ENCODE data around the gene ABCA4.

Gene ABCA4

GRCh38 chr1:94100785-94101612, 19.9 kb downstream of the ABCA4 start:
- FAIRE-seq (no peak), DNase-seq (ENCODE audit: insufficient read length, low spot score) (no peak)
- no peak for TF ChIP-seq POLR2AphosphoS5 (IDR thresholded peaks at IDR 0.05; ENCODE audit: low read depth, low read length)
- no peak for TF ChIP-seq SPI1 (IDR thresholded peaks at IDR 0.05; ENCODE audit: low read depth, low read length)
- TF ChIP-seq POU2F2 (IDR thresholded peaks at IDR 0.05; ENCODE audit: low read depth, low read length): no peak
- no peak for TF ChIP-seq TAF1 (IDR thresholded peaks at IDR 0.05; ENCODE audit: low read depth, low read length)
- TF ChIP-seq POLR2A (IDR thresholded peaks at IDR 0.05; ENCODE audit: low read depth, low read length): no peak
- TF ChIP-seq PAX5 (IDR thresholded peaks at IDR 0.05; ENCODE audit: insufficient read depth, low read length, severe bottlenecking): no peak

GRCh38 chr1:94100129-94100784, 20.7 kb downstream of the ABCA4 start:
- FAIRE-seq (no peak), DNase-seq (ENCODE audit: insufficient read length, low spot score) (no peak)
- TF ChIP-seq TAF1 (IDR thresholded peaks at IDR 0.05; ENCODE audit: low read depth, low read length) (no peak), PAX5 (IDR thresholded peaks at IDR 0.05; ENCODE audit: insufficient read depth, low read length, severe bottlenecking) (no peak), POU2F2 (IDR thresholded peaks at IDR 0.05; ENCODE audit: low read depth, low read length) (no peak), POLR2A (IDR thresholded peaks at IDR 0.05; ENCODE audit: low read depth, low read length) (no peak), SPI1 (IDR thresholded peaks at IDR 0.05; ENCODE audit: low read depth, low read length) (no peak), POLR2AphosphoS5 (IDR thresholded peaks at IDR 0.05; ENCODE audit: low read depth, low read length) (no peak)

- DNase-seq (ENCODE audit: insufficient read length, low spot score): no peak
- FAIRE-seq: no peak
- TF ChIP-seq POU2F2 (IDR thresholded peaks at IDR 0.05; ENCODE audit: low read depth, low read length) (no peak), TAF1 (IDR thresholded peaks at IDR 0.05; ENCODE audit: low read depth, low read length) (no peak), SPI1 (IDR thresholded peaks at IDR 0.05; ENCODE audit: low read depth, low read length) (no peak), POLR2A (IDR thresholded peaks at IDR 0.05; ENCODE audit: low read depth, low read length) (no peak), PAX5 (IDR thresholded peaks at IDR 0.05; ENCODE audit: insufficient read depth, low read length, severe bottlenecking) (no peak), POLR2AphosphoS5 (IDR thresholded peaks at IDR 0.05; ENCODE audit: low read depth, low read length) (no peak)
Observed at GRCh38 chr1:94099303-94099702, 21.6 kb downstream of the ABCA4 start.

GRCh38 chr1:94098585-94099111, 22.3 kb downstream of the ABCA4 start:
- FAIRE-seq (no peak), DNase-seq (ENCODE audit: insufficient read length, low spot score) (no peak)
- TF ChIP-seq POLR2A (IDR thresholded peaks at IDR 0.05; ENCODE audit: low read depth, low read length) (no peak), TAF1 (IDR thresholded peaks at IDR 0.05; ENCODE audit: low read depth, low read length) (no peak), POU2F2 (IDR thresholded peaks at IDR 0.05; ENCODE audit: low read depth, low read length) (no peak), SPI1 (IDR thresholded peaks at IDR 0.05; ENCODE audit: low read depth, low read length) (no peak)

GRCh38 chr1:94096797-94097549, 24.0 kb downstream of the ABCA4 start:
- no peak for TF ChIP-seq POU2F2 (IDR thresholded peaks at IDR 0.05; ENCODE audit: low read depth, low read length)
- no peak for TF ChIP-seq SPI1 (IDR thresholded peaks at IDR 0.05; ENCODE audit: low read depth, low read length)
- TF ChIP-seq POLR2AphosphoS5 (IDR thresholded peaks at IDR 0.05; ENCODE audit: low read depth, low read length): no peak
- no peak for TF ChIP-seq PAX5 (IDR thresholded peaks at IDR 0.05; ENCODE audit: insufficient read depth, low read length, severe bottlenecking)
- no peak for TF ChIP-seq POLR2A (IDR thresholded peaks at IDR 0.05; ENCODE audit: low read depth, low read length)
- no peak for TF ChIP-seq TAF1 (IDR thresholded peaks at IDR 0.05; ENCODE audit: low read depth, low read length)
- no peak for DNase-seq (ENCODE audit: insufficient read length, low spot score)
- no peak for FAIRE-seq

GRCh38 chr1:94095744-94096469, 25.0 kb downstream of the ABCA4 start:
- no peak for TF ChIP-seq POLR2AphosphoS5 (IDR thresholded peaks at IDR 0.05; ENCODE audit: low read depth, low read length)
- TF ChIP-seq PAX5 (IDR thresholded peaks at IDR 0.05; ENCODE audit: insufficient read depth, low read length, severe bottlenecking): no peak
- no peak for TF ChIP-seq POU2F2 (IDR thresholded peaks at IDR 0.05; ENCODE audit: low read depth, low read length)
- TF ChIP-seq POLR2A (IDR thresholded peaks at IDR 0.05; ENCODE audit: low read depth, low read length): no peak
- no peak for TF ChIP-seq SPI1 (IDR thresholded peaks at IDR 0.05; ENCODE audit: low read depth, low read length)
- no peak for TF ChIP-seq TAF1 (IDR thresholded peaks at IDR 0.05; ENCODE audit: low read depth, low read length)
- no peak for FAIRE-seq
- no peak for DNase-seq (ENCODE audit: insufficient read length, low spot score)

- FAIRE-seq (no peak), DNase-seq (ENCODE audit: insufficient read length, low spot score) (no peak)
- TF ChIP-seq POU2F2 (IDR thresholded peaks at IDR 0.05; ENCODE audit: low read depth, low read length) (no peak), PAX5 (IDR thresholded peaks at IDR 0.05; ENCODE audit: insufficient read depth, low read length, severe bottlenecking) (no peak), POLR2AphosphoS5 (IDR thresholded peaks at IDR 0.05; ENCODE audit: low read depth, low read length) (no peak), SPI1 (IDR thresholded peaks at IDR 0.05; ENCODE audit: low read depth, low read length) (no peak), TAF1 (IDR thresholded peaks at IDR 0.05; ENCODE audit: low read depth, low read length) (no peak)
Observed at GRCh38 chr1:94095112-94095637, 25.8 kb downstream of the ABCA4 start.

- TF ChIP-seq POLR2A (IDR thresholded peaks at IDR 0.05; ENCODE audit: low read depth, low read length) (no peak), SPI1 (IDR thresholded peaks at IDR 0.05; ENCODE audit: low read depth, low read length) (no peak), POLR2AphosphoS5 (IDR thresholded peaks at IDR 0.05; ENCODE audit: low read depth, low read length) (no peak), PAX5 (IDR thresholded peaks at IDR 0.05; ENCODE audit: insufficient read depth, low read length, severe bottlenecking) (no peak), TAF1 (IDR thresholded peaks at IDR 0.05; ENCODE audit: low read depth, low read length) (no peak), POU2F2 (IDR thresholded peaks at IDR 0.05; ENCODE audit: low read depth, low read length) (no peak)
- no peak for FAIRE-seq
- no peak for DNase-seq (ENCODE audit: insufficient read length, low spot score)
Observed at GRCh38 chr1:94094469-94095111, 26.4 kb downstream of the ABCA4 start.

Measured in GM12891 (cell line).